Endothelial cell of umbilical vein (primary cell): ENCODE results near the gene LPIN1. TPM values are rescaled to one million over a fixed set of nuclear protein-coding genes. Genes with fewer than 3 reads are reported as not detected.

Source experiments
- BruUV-seq: library from RNA; stranded (reverse); fragments of 400-500 nt; replicated peaks from 2 replicates; lab custom pipeline; 2021; lab: Mats Ljungman, UMichigan
- CTCF ChIA-PET: fragments of 300-600, 350-600 bp; sonication (Branson Sonifier 250); formaldehyde crosslinking; loops from one replicate; lab custom pipeline; 2021; ENCODE audit warnings: antibody characterized with exemption, inconsistent platforms; lab: Charles Lee
- POLR2A ChIA-PET: fragments of 300-600, 350-600 bp; sonication (Branson Sonifier 250); formaldehyde crosslinking; loops from one replicate; lab custom pipeline; 2021; ENCODE audit warnings: antibody characterized with exemption, inconsistent platforms; lab: Charles Lee
- DNase-seq: peaks from one replicate; pipeline ENCODE4 v3.0.0-alpha.2; 2011; ENCODE audit warnings: low read depth, low spot score
- FAIRE-seq: peaks from 2 replicates; lab custom pipeline; 2011; peaks lifted over from hg19 to GRCh38; lab: Jason Lieb, UNC
- H2AFZ ChIP-seq: 2 replicates; pipeline ENCODE4 v1.6.0; 2012; ENCODE audit warnings: low read depth, low read length, control low read depth, inconsistent platforms
- H3K27ac ChIP-seq: 2 replicates; pipeline ENCODE4 v1.5.1; 2011; ENCODE audit warnings: low read depth, mild to moderate bottlenecking, control low read depth, low read length, moderate library complexity; ENCODE audit not compliant: insufficient read depth
- H3K27me3 ChIP-seq, 2 experiments: 2 replicates each; pipeline versions ENCODE4 v1.6.0 to v1.6.1; 2011; ENCODE audit warnings: low read length in 2 of 2, mixed read lengths in 1 of 2; ENCODE audit not compliant: control insufficient read depth in 2 of 2, insufficient read depth in 2 of 2
- H3K36me3 ChIP-seq, 2 experiments: 2 replicates in 1 of 2; 3 replicates in 1 of 2; pipeline ENCODE4 v1.5.1; 2011; ENCODE audit warnings: low read length in 2 of 2, mild to moderate bottlenecking in 1 of 2, moderate library complexity in 1 of 2; ENCODE audit not compliant: control insufficient read depth in 2 of 2, insufficient read depth in 2 of 2; ENCODE audit errors: extremely low read depth in 1 of 2
- H3K4me1 ChIP-seq: 3 replicates; pipeline ENCODE4 v1.5.1; 2011; ENCODE audit warnings: mild to moderate bottlenecking, low read length; ENCODE audit not compliant: control insufficient read depth, insufficient read depth; ENCODE audit errors: extremely low read depth
- H3K4me2 ChIP-seq: 2 replicates; pipeline ENCODE4 v1.6.1; 2011; ENCODE audit warnings: low read length, control low read depth, mixed read lengths; ENCODE audit not compliant: insufficient read depth
- H3K4me3 ChIP-seq, 3 experiments: fragments of 200-600 bp in 1 of 3; sonication (generic), shearing (Covaris generic) in 1 of 3; replicated peaks in 1 of 3; 2 replicates each; pipeline ENCODE4 v1.5.1; 2011 to 2016; ENCODE audit warnings: control low read depth in 3 of 3, low read length in 3 of 3, mild to moderate bottlenecking in 2 of 3, inconsistent platforms in 1 of 3, low read depth in 1 of 3, moderate library complexity in 1 of 3; ENCODE audit not compliant: insufficient read depth in 1 of 3
- H3K79me2 ChIP-seq: 2 replicates; pipeline ENCODE4 v1.6.0; 2012; ENCODE audit warnings: low read length, inconsistent platforms; ENCODE audit not compliant: control insufficient read depth, insufficient read depth
- H3K9ac ChIP-seq: replicated peaks from 2 replicates; pipeline ENCODE3; 2011; ENCODE audit warnings: low read length, control low read depth; ENCODE audit not compliant: insufficient read depth; ENCODE audit errors: extremely low read depth
- H3K9me1 ChIP-seq: replicated peaks from 3 replicates; pipeline ENCODE4 v1.6.0; 2011; ENCODE audit warnings: mild to moderate bottlenecking, low read length; ENCODE audit not compliant: control insufficient read depth, insufficient read depth; ENCODE audit errors: extremely low read depth
- H3K9me3 ChIP-seq: replicated peaks from 2 replicates; pipeline ENCODE4 v1.5.1; 2012; ENCODE audit warnings: low read length, inconsistent platforms; ENCODE audit not compliant: control insufficient read depth, insufficient read depth
- H4K20me1 ChIP-seq: replicated peaks from 2 replicates; pipeline ENCODE3; 2011; ENCODE audit warnings: mild to moderate bottlenecking, low read length; ENCODE audit not compliant: control insufficient read depth, insufficient read depth; ENCODE audit errors: extremely low read depth
- EZH2 ChIP-seq: IDR thresholded peaks from 2 replicates; pipeline ENCODE4 v1.6.1; 2012; ENCODE audit warnings: borderline replicate concordance, low read depth, mild to moderate bottlenecking, moderate library complexity, low read length, inconsistent platforms; ENCODE audit not compliant: severe bottlenecking
- FOS ChIP-seq: IDR thresholded peaks from 2 replicates; pipeline ENCODE4 v1.6.1; 2011; ENCODE audit warnings: mild to moderate bottlenecking, low read length, moderate library complexity, borderline replicate concordance; ENCODE audit not compliant: insufficient read depth
- JUN ChIP-seq: IDR thresholded peaks from 2 replicates; pipeline ENCODE4 v1.6.1; 2011; ENCODE audit warnings: borderline replicate concordance, low read depth; ENCODE audit not compliant: insufficient read length, insufficient read depth
- MAX ChIP-seq: IDR thresholded peaks from 2 replicates; pipeline ENCODE4 v1.6.1; 2011; ENCODE audit not compliant: insufficient read depth, insufficient read length
- MYC ChIP-seq: IDR thresholded peaks from one replicate; pipeline ENCODE4 v1.6.1; 2011; ENCODE audit warnings: mild to moderate bottlenecking, low read depth, low read length
- POLR2A ChIP-seq: IDR thresholded peaks from 2 replicates; pipeline ENCODE4 v1.6.1; 2012; ENCODE audit warnings: low read depth, mild to moderate bottlenecking, control low read depth, low read length
- POLR2AphosphoS5 ChIP-seq: IDR thresholded peaks from 2 replicates; pipeline ENCODE4 v1.6.1; 2012; ENCODE audit warnings: low read depth, mild to moderate bottlenecking, control low read depth, low read length, moderate library complexity; ENCODE audit not compliant: insufficient read depth
- dilution Hi-C: fragments of 300-500 bp; cut with MboI; formaldehyde crosslinking; loops from one replicate; pipeline ENCODE4 v1.15.0; 2019; ENCODE audit warnings: low sequenced_read_pairs; ENCODE audit not compliant: extremely low pct_ligation_motif_present
- intact Hi-C: fragments of 100-400 bp; cut with micrococcal nuclease; formaldehyde crosslinking; loops from one replicate; pipeline ENCODE4 v1.10.0; 2022
- polyA plus RNA-seq, 4 experiments: library from polyadenylated mRNA; depleted of rRNA in 3 of 4; stranded (reverse) in 3 of 4; unstranded in 1 of 4; fragments of >200 nt; gene quantifications; 2 replicates each; pipeline versions ENCODE4 v1.2.1 to v1.2.3, GENCODE V29; 2011 to 2012; ENCODE audit warnings: missing spikeins in 1 of 4
- total RNA-seq: library from RNA; stranded (reverse); gene quantifications from 2 replicates; pipeline ENCODE4 v1.2.3, GENCODE V29; 2021

The LPIN1 gene
- total and polyA plus RNA-seq, 2 donors (not counting 3 experiments of a cell fraction or from before 2014, with no cell fraction given) = 26.6 to 80.4 TPM

- POLR2A ChIA-PET = no interaction called here
- no peaks in the 10 kb centered on the region for H3K4me1 ChIP-seq
- no peak overlapping the region for H3K27ac ChIP-seq
- intact Hi-C loops = no loop called here
- H3K4me3 ChIP-seq = no peak overlapping the region
- dilution Hi-C loops = no loop called here
- no peaks in the 10 kb centered on the region for H3K79me2 ChIP-seq
- CTCF ChIA-PET = interaction anchor here (0.6 kb wide), 1 partner anchor 634 kb away, joined by 3 read pairs; no protein-coding TSS in a partner anchor
- H3K27me3 ChIP-seq = no peaks in the 10 kb centered on the region
- H3K4me2 ChIP-seq = no peak overlapping the region
- H3K36me3 ChIP-seq = peaks cover 39 to 46% of the 10 kb centered on the region in 2 experiments
- TF ChIP-seq MYC (no peak), POLR2A (no peak), MAX (no peak), FOS (no peak), POLR2AphosphoS5 (no peak), JUN (no peak), EZH2 (no peak)
- DNase-seq (no peak), FAIRE-seq (no peak)
- H3K9me1 ChIP-seq = no peaks in the 10 kb centered on the region
- no peaks in the 10 kb centered on the region for H3K9me3 ChIP-seq
- no peak overlapping the region for H3K9ac ChIP-seq
- no TSS peak for BruUV-seq
- H4K20me1 ChIP-seq = no peaks in the 10 kb centered on the region
- no peak overlapping the region for H2AFZ ChIP-seq
These were observed 50.0 kb downstream of the LPIN1 start for GRCh38 chr2:11796190-11797171.
